Measurements from ENCODE around the gene PDGFB. TPM values are rescaled to one million over a fixed set of nuclear protein-coding genes. Genes with fewer than 3 reads are reported as not detected.

The PDGFB gene
- total and polyA plus RNA-seq, 9 donors: 9.7 to 22.3 (median 19.0) TPM

GRCh38 chr22:39288135-39288898 is 43.5 kb upstream of the PDGFB start:
- Histone ChIP-seq H3K36me3 (ENCODE audit: control insufficient read depth, insufficient read depth, low read length) (no peaks in the 10 kb centered on the region), H3K9me3 (replicated peaks; ENCODE audit: control insufficient read depth, low read depth, low read length) (peaks cover 7% of the 10 kb centered on the region), H3K4me3 (ENCODE audit: low read length) (no peak overlapping the region), H3K4me1 (ENCODE audit: control insufficient read depth, insufficient read depth, low read length) (peaks cover 50% of the 10 kb centered on the region), H3K27me3 (ENCODE audit: control insufficient read depth, insufficient read depth, low read length) (peaks cover 2% of the 10 kb centered on the region), H3K27ac (ENCODE audit: low read length) (no peak overlapping the region)
- WGBS (ENCODE audit: insufficient coverage): 77% methylated on average over 8 of the region's 13 CpGs
- DNase-seq: no peak

DNA sequence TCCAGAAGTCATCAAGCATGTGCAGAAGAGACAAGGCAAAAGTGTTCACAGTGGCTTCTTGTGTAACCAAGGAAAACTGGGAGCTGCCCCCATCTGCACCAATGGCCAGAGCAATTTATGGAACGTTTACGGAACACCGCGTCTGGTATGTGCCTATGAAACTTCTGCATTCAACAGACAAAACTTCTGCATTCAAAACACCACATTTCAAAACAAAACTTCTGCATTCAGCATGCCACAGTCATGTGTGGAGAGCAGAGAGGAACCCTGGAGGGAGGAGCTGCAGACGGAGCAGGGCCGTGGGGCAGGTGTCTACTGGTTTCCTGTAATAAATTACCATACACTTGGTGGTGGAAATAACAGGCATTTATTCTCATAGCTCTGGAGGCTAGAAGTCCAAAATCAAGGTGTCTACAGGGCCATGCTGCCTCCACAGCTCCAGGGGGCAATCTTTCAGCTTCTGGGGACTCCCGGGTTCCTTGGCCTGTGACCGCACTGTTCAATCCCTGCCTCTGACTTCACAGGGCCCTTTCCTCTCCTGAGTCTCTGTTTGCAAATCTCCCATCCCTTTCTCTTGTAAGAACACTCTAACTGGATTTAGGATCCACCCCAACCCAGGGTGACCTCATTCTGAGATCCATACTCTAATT is 42.4 kb upstream of the PDGFB start:
- H3K4me3 ChIP-seq (ENCODE audit: low read length): no peak overlapping the region
- H3K4me1 ChIP-seq (ENCODE audit: control insufficient read depth, insufficient read depth, low read length): peaks cover 54% of the 10 kb centered on the region
- H3K27me3 ChIP-seq (ENCODE audit: control insufficient read depth, insufficient read depth, low read length): peaks cover 2% of the 10 kb centered on the region
- WGBS (ENCODE audit: insufficient coverage): 63% methylated on average over 2 of the region's 8 CpGs
- DNase-seq: peak; percentile 80
- no peaks in the 10 kb centered on the region for H3K36me3 ChIP-seq (ENCODE audit: control insufficient read depth, insufficient read depth, low read length)
- H3K27ac ChIP-seq (ENCODE audit: low read length): peak overlapping the region; percentile 69
- H3K9me3 ChIP-seq (replicated peaks; ENCODE audit: control insufficient read depth, low read depth, low read length): peaks cover 7% of the 10 kb centered on the region

DNA sequence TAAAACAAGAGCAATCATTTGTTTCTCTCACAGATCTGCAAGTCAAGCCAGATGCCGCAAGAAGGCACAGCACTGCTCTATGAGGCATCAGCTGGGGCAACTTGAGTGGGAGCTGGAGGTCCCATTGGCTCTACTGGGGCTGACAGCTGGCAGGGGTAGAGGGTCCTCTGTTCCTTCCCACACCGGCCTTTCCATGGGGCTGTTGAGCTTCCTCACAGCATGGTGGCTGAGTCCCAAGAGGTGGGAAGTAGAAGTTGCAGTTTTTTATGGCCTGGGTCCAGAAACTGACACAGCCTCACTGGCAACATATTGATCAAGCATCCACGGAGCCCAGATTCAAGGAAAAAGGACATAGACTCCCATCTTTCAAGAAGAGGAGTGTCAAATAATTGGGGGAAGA is 40.2 kb upstream of the PDGFB start:
- Histone ChIP-seq H3K27ac (ENCODE audit: low read length) (no peak overlapping the region), H3K4me3 (ENCODE audit: low read length) (no peak overlapping the region), H3K27me3 (ENCODE audit: control insufficient read depth, insufficient read depth, low read length) (peaks cover 1% of the 10 kb centered on the region), H3K36me3 (ENCODE audit: control insufficient read depth, insufficient read depth, low read length) (no peaks in the 10 kb centered on the region), H3K9me3 (replicated peaks; ENCODE audit: control insufficient read depth, low read depth, low read length) (peaks cover 7% of the 10 kb centered on the region), H3K4me1 (ENCODE audit: control insufficient read depth, insufficient read depth, low read length) (peaks cover 40% of the 10 kb centered on the region)
- no peak for DNase-seq
- WGBS (ENCODE audit: insufficient coverage): 100% methylated on average over 1 of the region's 3 CpGs

GRCh38 chr22:39284142-39284980 is 39.6 kb upstream of the PDGFB start:
- Histone ChIP-seq H3K27me3 (ENCODE audit: control insufficient read depth, insufficient read depth, low read length) (no peaks in the 10 kb centered on the region), H3K36me3 (ENCODE audit: control insufficient read depth, insufficient read depth, low read length) (no peaks in the 10 kb centered on the region), H3K27ac (ENCODE audit: low read length) (peak overlapping the region; percentile 82), H3K9me3 (replicated peaks; ENCODE audit: control insufficient read depth, low read depth, low read length) (peaks cover 7% of the 10 kb centered on the region), H3K4me3 (ENCODE audit: low read length) (no peak overlapping the region), H3K4me1 (ENCODE audit: control insufficient read depth, insufficient read depth, low read length) (peaks cover 40% of the 10 kb centered on the region)
- 81% methylated on average over 19 of the region's 19 CpGs for WGBS (ENCODE audit: insufficient coverage)
- DNase-seq: no peak

DNA sequence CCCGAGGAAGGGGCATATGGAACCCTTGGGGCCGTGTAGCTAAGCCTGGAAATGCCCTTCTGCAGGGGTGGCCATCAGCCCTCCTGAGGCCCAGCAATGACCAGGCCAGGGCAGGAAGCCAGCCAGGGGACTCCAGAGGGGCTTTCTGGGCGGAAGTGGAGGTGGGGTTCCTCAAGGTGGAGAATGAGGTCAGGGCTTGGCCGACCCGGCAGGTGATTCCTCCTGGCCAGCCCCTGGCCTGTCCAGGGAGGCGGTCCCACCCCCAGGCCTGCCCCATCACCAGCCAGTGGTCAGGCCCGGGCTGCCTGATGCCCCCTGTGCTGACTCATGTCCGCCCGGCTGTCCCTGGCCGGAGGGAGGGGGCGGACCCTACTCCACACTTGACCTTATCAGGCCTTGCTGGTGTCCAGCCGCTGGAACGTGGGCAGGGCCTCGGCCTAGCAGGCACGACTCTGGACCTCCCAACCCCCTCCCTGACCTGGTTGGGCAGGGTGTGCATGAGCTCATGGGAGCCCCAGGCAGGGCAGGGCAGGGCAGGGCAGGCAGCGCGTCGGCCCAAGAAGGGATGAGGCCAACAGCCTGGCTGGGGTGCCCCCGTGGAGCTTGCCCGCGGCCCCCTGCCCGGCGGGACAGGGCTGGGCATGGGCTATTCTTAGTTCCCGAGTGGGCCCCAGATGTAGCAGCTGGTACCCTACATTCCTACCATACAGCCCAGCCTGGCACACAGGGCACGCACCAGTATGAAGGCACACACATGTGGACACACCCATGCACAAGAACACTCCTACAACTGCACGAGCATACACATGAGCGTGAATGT is 38.8 kb upstream of the PDGFB start:
- H3K4me3 ChIP-seq (ENCODE audit: low read length): no peak overlapping the region
- 78% methylated on average over 19 of the region's 27 CpGs for whole genome bisulfite sequencing (ENCODE audit: insufficient coverage)
- H3K27me3 ChIP-seq (ENCODE audit: control insufficient read depth, insufficient read depth, low read length): peaks cover under 1% of the 10 kb centered on the region
- H3K27ac ChIP-seq (ENCODE audit: low read length): peak overlapping the region; percentile 82
- peaks cover 42% of the 10 kb centered on the region for H3K4me1 ChIP-seq (ENCODE audit: control insufficient read depth, insufficient read depth, low read length)
- DNase-seq: peak; percentile 72
- peaks cover 7% of the 10 kb centered on the region for H3K9me3 ChIP-seq (replicated peaks; ENCODE audit: control insufficient read depth, low read depth, low read length)
- no peaks in the 10 kb centered on the region for H3K36me3 ChIP-seq (ENCODE audit: control insufficient read depth, insufficient read depth, low read length)

DNA sequence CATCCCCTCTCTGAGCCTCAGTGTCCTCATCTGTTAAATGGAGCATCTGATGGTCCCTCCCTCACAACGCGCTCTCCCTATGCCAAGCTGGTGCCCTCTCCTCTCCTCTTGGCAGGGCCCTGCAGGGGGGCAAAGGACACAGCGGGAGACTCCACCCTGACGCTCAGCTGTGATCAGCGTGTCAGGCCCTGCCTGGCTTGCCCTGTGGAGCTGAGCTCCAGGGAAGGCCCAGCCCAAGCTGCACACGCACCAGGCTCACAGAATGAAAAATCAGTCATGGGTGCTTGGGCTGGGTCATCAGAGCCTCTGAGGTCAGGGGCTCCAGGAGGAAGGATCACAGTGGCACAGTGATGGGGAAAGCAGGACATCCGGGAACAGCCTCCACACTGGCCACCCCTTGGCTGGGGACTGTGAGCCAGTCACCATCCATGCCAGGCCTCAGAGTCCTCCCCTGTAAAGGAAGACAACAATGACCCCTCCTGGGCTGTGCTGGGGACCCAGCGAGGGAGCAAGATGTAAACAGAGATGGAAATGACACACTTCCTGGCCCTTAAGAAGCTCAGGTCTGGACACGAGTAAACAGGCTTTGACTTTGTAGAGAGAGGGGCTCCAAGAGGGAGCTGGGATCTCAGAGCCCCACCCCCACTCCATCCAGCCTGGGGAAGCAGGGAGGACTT is 38.0 kb upstream of the PDGFB start:
- peak overlapping the region; percentile 82 for H3K27ac ChIP-seq (ENCODE audit: low read length)
- peak; percentile 58 for DNase-seq

DNA sequence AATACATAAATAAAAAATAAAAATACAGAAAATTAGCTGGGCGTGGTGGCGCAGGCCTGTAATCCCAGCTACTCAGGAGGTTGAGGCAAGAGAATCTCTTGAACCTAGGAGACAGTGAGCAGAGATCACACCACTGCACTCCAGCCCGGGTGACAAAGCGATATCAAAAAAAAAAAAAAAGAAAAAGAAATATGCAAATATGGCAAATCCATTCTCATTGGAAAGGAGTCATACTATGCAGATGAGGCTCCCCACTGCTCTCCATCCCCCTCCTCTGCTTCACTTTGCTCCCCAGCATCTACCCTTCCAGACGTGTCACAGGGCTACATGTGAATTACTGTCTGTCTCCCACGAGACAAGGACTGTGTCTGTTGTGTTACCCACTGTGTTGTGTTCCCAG is 36.3 kb upstream of the PDGFB start:
- WGBS (ENCODE audit: insufficient coverage): 67% methylated on average over 1 of the region's 6 CpGs
- Histone ChIP-seq H3K27me3 (ENCODE audit: control insufficient read depth, insufficient read depth, low read length) (peaks cover 2% of the 10 kb centered on the region), H3K27ac (ENCODE audit: low read length) (peak overlapping the region; percentile 29), H3K36me3 (ENCODE audit: control insufficient read depth, insufficient read depth, low read length) (no peaks in the 10 kb centered on the region), H3K9me3 (replicated peaks; ENCODE audit: control insufficient read depth, low read depth, low read length) (peaks cover 7% of the 10 kb centered on the region), H3K4me1 (ENCODE audit: control insufficient read depth, insufficient read depth, low read length) (peaks cover 51% of the 10 kb centered on the region), H3K4me3 (ENCODE audit: low read length) (no peak overlapping the region)
- DNase-seq: no peak

More for the DNA sequence above, 38.0 kb upstream of the PDGFB start:
- 88% methylated on average over 5 of the region's 9 CpGs for WGBS (ENCODE audit: insufficient coverage)
- no peak overlapping the region for H3K4me3 ChIP-seq (ENCODE audit: low read length)
- H3K27me3 ChIP-seq (ENCODE audit: control insufficient read depth, insufficient read depth, low read length): peaks cover 2% of the 10 kb centered on the region
- H3K4me1 ChIP-seq (ENCODE audit: control insufficient read depth, insufficient read depth, low read length): peaks cover 49% of the 10 kb centered on the region
- peaks cover 7% of the 10 kb centered on the region for H3K9me3 ChIP-seq (replicated peaks; ENCODE audit: control insufficient read depth, low read depth, low read length)
- no peaks in the 10 kb centered on the region for H3K36me3 ChIP-seq (ENCODE audit: control insufficient read depth, insufficient read depth, low read length)

- H3K27me3 ChIP-seq (ENCODE audit: control insufficient read depth, insufficient read depth, low read length): peaks cover 2% of the 10 kb centered on the region
- H3K27ac ChIP-seq (ENCODE audit: low read length): peak overlapping the region; percentile 71
- WGBS (ENCODE audit: insufficient coverage): 84% methylated on average over 7 of the region's 7 CpGs
- no peak for DNase-seq
- H3K9me3 ChIP-seq (replicated peaks; ENCODE audit: control insufficient read depth, low read depth, low read length): peaks cover 7% of the 10 kb centered on the region
- H3K4me1 ChIP-seq (ENCODE audit: control insufficient read depth, insufficient read depth, low read length): peaks cover 52% of the 10 kb centered on the region
- H3K4me3 ChIP-seq (ENCODE audit: low read length): no peak overlapping the region
- H3K36me3 ChIP-seq (ENCODE audit: control insufficient read depth, insufficient read depth, low read length): no peaks in the 10 kb centered on the region
Observed at GRCh38 chr22:39280250-39280649, 35.5 kb upstream of the PDGFB start.

DNA sequence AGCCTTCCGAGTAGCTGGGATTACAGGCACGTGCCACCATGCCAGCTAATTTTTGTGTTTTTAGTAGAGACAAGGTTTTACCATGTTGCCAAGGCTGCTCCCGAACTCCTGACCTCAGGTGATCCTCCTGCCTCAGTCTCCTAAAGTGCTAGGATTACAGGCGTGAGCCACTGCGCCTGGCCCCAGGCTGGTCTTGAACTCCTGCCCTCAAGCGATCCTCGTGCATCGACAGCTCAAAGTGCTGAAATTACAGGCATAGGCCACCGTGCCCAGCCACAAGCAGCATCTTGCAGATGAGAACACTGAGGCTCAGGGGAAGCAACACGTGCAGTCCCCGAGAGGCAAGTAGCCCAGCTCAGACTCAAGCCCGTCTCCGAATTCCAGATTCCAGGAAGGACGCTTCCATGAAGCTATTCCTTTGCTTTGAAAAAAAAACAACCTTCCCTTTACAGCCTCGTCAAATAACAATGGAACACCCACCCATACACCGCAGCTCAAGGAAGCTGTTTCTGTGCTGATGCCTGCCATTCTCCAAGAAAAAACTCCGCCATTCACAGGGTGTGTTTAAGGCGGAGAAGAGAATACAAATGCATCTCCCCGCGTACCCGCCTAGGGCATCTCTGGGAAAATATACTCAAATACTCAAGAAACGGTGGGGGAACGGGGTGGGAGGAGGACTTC is 34.5 kb upstream of the PDGFB start:
- DNase-seq: no peak
- H3K9me3 ChIP-seq (replicated peaks; ENCODE audit: control insufficient read depth, low read depth, low read length): no peaks in the 10 kb centered on the region
- peaks cover 2% of the 10 kb centered on the region for H3K27me3 ChIP-seq (ENCODE audit: control insufficient read depth, insufficient read depth, low read length)
- H3K36me3 ChIP-seq (ENCODE audit: control insufficient read depth, insufficient read depth, low read length): no peaks in the 10 kb centered on the region
- 47% methylated on average over 10 of the region's 23 CpGs for WGBS (ENCODE audit: insufficient coverage)
- peaks cover 52% of the 10 kb centered on the region for H3K4me1 ChIP-seq (ENCODE audit: control insufficient read depth, insufficient read depth, low read length)
- H3K4me3 ChIP-seq (ENCODE audit: low read length): no peak overlapping the region
- peak overlapping the region; percentile 71 for H3K27ac ChIP-seq (ENCODE audit: low read length)

Data from muscle of leg (tissue), 11 donors.